T-cell (primary cell): ENCODE data around the gene SPPL2A. TPM values are rescaled to one million over a fixed set of nuclear protein-coding genes. Genes with fewer than 3 reads are reported as not detected.

Source experiments
- ATAC-seq, 4 experiments: fragments of 200-7000 bp in 3 of 4; fragments of 150-1000 bp in 1 of 4; cut with Tn5 transposase; replicated peaks in 1 of 4; 1 replicate in 3 of 4; 2 replicates in 1 of 4; pipeline ENCODE4 v1.10.0; 2021; ENCODE audit warnings: moderate library complexity in 3 of 4, mild to moderate bottlenecking in 2 of 4, moderate number of reproducible peaks in 1 of 4
- CTCF ChIA-PET, 2 donors: fragments of 300-600 bp; sonication (Branson Sonifier 250); formaldehyde crosslinking; loops; one replicate each; lab custom pipeline; 2022; ENCODE audit warnings: antibody characterized with exemption in 2 of 2; lab: Charles Lee
- POLR2A ChIA-PET, 2 donors: fragments of 300-600 bp; sonication (Branson Sonifier 250); formaldehyde crosslinking; loops; one replicate each; lab custom pipeline; 2022; ENCODE audit warnings: antibody characterized with exemption in 2 of 2; lab: Charles Lee
- DNase-seq, 35 experiments: peaks; one replicate each; pipeline versions ENCODE4 v3.0.0 to v3.0.0-alpha.2; 2013 to 2023
- H3K27ac ChIP-seq: one replicate; pipeline ENCODE4 v1.5.1; 2013; ENCODE audit warnings: low read length
- H3K27me3 ChIP-seq, 2 experiments: replicated peaks in 1 of 2; 1 replicate in 1 of 2; 2 replicates in 1 of 2; pipeline versions ENCODE4 v1.6.1 to v1.7.0; 2013; ENCODE audit warnings: low read length in 1 of 2, mixed read lengths in 1 of 2; ENCODE audit not compliant: control insufficient read depth in 2 of 2, insufficient read depth in 2 of 2; ENCODE audit errors: extremely low read depth in 1 of 2
- H3K36me3 ChIP-seq, 2 donors: 1 replicate in 1 of 2; 2 replicates in 1 of 2; pipeline versions ENCODE4 v1.6.1 to v1.7.0; 2013; ENCODE audit warnings: low read length in 1 of 2; ENCODE audit not compliant: control insufficient read depth in 2 of 2, insufficient read depth in 1 of 2; ENCODE audit errors: extremely low read depth in 1 of 2
- H3K4me1 ChIP-seq, 2 experiments: 1 replicate in 1 of 2; 2 replicates in 1 of 2; pipeline versions ENCODE4 v1.6.1 to v1.7.0; 2013; ENCODE audit warnings: low read length in 2 of 2, mixed read lengths in 1 of 2; ENCODE audit not compliant: insufficient read depth in 2 of 2, control insufficient read depth in 1 of 2; ENCODE audit errors: extremely low read depth in 1 of 2
- H3K4me3 ChIP-seq, 2 donors: 1 replicate in 1 of 2; 2 replicates in 1 of 2; pipeline versions ENCODE4 v1.5.1 to v1.7.0; 2013; ENCODE audit warnings: mild to moderate bottlenecking in 2 of 2, low read length in 1 of 2, moderate library complexity in 1 of 2; ENCODE audit not compliant: control insufficient read depth in 1 of 2; ENCODE audit errors: extremely low read depth in 1 of 2
- H3K9me3 ChIP-seq: 2 replicates; pipeline ENCODE4 v1.7.0; 2013
- H3K27ac Mint-ChIP-seq, 2 donors: one replicate each; pipeline ENCODE4 v1.8.0; 2020 to 2021; ENCODE audit warnings: mild to moderate bottlenecking in 2 of 2, mixed read lengths in 2 of 2
- H3K27me3 Mint-ChIP-seq, 2 donors: one replicate each; pipeline ENCODE4 v1.8.0; 2021 to 2022; ENCODE audit warnings: mixed read lengths in 2 of 2
- H3K36me3 Mint-ChIP-seq: one replicate; pipeline ENCODE4 v1.8.0; 2021; ENCODE audit warnings: mixed read lengths
- H3K4me1 Mint-ChIP-seq, 3 donors: one replicate each; pipeline ENCODE4 v1.8.0; 2020 to 2022; ENCODE audit warnings: mixed read lengths in 3 of 3, mild to moderate bottlenecking in 1 of 3
- H3K4me3 Mint-ChIP-seq, 3 donors: one replicate each; pipeline ENCODE4 v1.8.0; 2020 to 2022; ENCODE audit warnings: mild to moderate bottlenecking in 3 of 3, mixed read lengths in 3 of 3, moderate library complexity in 3 of 3
- H3K9me3 Mint-ChIP-seq, 3 donors: one replicate each; pipeline ENCODE4 v1.8.0; 2020 to 2022; ENCODE audit warnings: mixed read lengths in 3 of 3
- WGBS: methylation state at CpG from one replicate; pipeline ENCODE4 v1.1.5; 2013; ENCODE audit warnings: missing lambda C conversion rate; ENCODE audit not compliant: insufficient coverage; 5-methylcytosine and 5-hydroxymethylcytosine counted together
- total RNA-seq, 35 experiments: library from RNA in 6 of 35; stranded (reverse) in 6 of 35; fragments of 120-200 nt in 1 of 35; gene quantifications; one replicate each; pipeline versions ENCODE4 v1.2.1 to v1.2.4 and lab custom pipeline; 2013 to 2026

The SPPL2A gene
- total RNA-seq, 5 donors from 2014 or later (not counting 1 experiment from before 2014, with no cell fraction given): 32.2 to 56.9 (median 48.8) TPM

GRCh38 chr15:50758712-50759205, 6.7 kb downstream of the SPPL2A start:
- no peaks in the 10 kb centered on the region for H3K27me3 Mint-ChIP-seq
- H3K4me1 Mint-ChIP-seq: peaks cover 42 to 60% (median 53%) of the 10 kb centered on the region in 3 donors
- ChIA-PET CTCF (interaction anchor here in 1 of 2 donors (0.6 kb wide), 1 partner anchor 132 kb away, joined by 5 read pairs; no protein-coding TSS in a partner anchor), POLR2A (no interaction called here)
- Histone ChIP-seq H3K27ac (no peak overlapping the region), H3K4me3 (no peak overlapping the region), H3K9me3 (no peaks in the 10 kb centered on the region), H3K4me1 (peaks cover 6 to 7% of the 10 kb centered on the region in 2 experiments), H3K36me3 (peaks cover 0 to 2% of the 10 kb centered on the region in 2 donors), H3K27me3 (no peaks in the 10 kb centered on the region)
- DNase-seq (no peak), ATAC-seq (no peak)
- 100% methylated on average over 2 of the region's 4 CpGs for WGBS
- peaks cover 6% of the 10 kb centered on the region for H3K36me3 Mint-ChIP-seq
- H3K27ac Mint-ChIP-seq: no peak overlapping the region
- H3K9me3 Mint-ChIP-seq: no peaks in the 10 kb centered on the region
- no peak overlapping the region for H3K4me3 Mint-ChIP-seq

GRCh38 chr15:50753463-50753862, 12.0 kb downstream of the SPPL2A start:
- ChIA-PET CTCF (interaction anchor here (0.5 to 0.7 kb wide), 3 partner anchors 10 to 340 kb away, joined by 4 to 6 read pairs (median 4); no protein-coding TSS in a partner anchor), POLR2A (no interaction called here)
- H3K27me3 Mint-ChIP-seq: no peaks in the 10 kb centered on the region
- H3K27ac ChIP-seq: no peak overlapping the region
- H3K9me3 Mint-ChIP-seq: no peaks in the 10 kb centered on the region
- H3K36me3 ChIP-seq: peaks cover 0 to 9% of the 10 kb centered on the region in 2 donors
- H3K4me1 Mint-ChIP-seq: peaks cover 32 to 46% (median 45%) of the 10 kb centered on the region in 3 donors
- no peak overlapping the region for H3K4me3 ChIP-seq
- DNase-seq (no peak), ATAC-seq (no peak)
- H3K27me3 ChIP-seq: no peaks in the 10 kb centered on the region
- H3K9me3 ChIP-seq: no peaks in the 10 kb centered on the region
- H3K36me3 Mint-ChIP-seq: peaks cover 14% of the 10 kb centered on the region
- H3K4me3 Mint-ChIP-seq: no peak overlapping the region
- no peak overlapping the region for H3K27ac Mint-ChIP-seq
- H3K4me1 ChIP-seq: peaks cover 0 to 4% of the 10 kb centered on the region in 2 experiments
- WGBS: 100% methylated on average over 1 of the region's 1 CpG

GRCh38 chr15:50751394-50751793, 14.1 kb downstream of the SPPL2A start:
- no peak overlapping the region for H3K27ac Mint-ChIP-seq
- ATAC-seq (peak in 2 of 4 experiments; percentile 40 to 58), DNase-seq (peak in 5 of 35 experiments; percentile 8 to 64 (median 15))
- Histone ChIP-seq H3K4me1 (peaks cover 0 to 4% of the 10 kb centered on the region in 2 experiments), H3K36me3 (peaks cover 0 to 23% of the 10 kb centered on the region in 2 donors), H3K9me3 (no peaks in the 10 kb centered on the region), H3K27ac (no peak overlapping the region), H3K27me3 (no peaks in the 10 kb centered on the region), H3K4me3 (no peak overlapping the region)
- no CpG with 5 or more reads among the region's 2 CpGs for WGBS
- no peaks in the 10 kb centered on the region for H3K9me3 Mint-ChIP-seq
- peaks cover 22 to 35% (median 35%) of the 10 kb centered on the region in 3 donors for H3K4me1 Mint-ChIP-seq
- H3K4me3 Mint-ChIP-seq: no peak overlapping the region
- H3K36me3 Mint-ChIP-seq: peaks cover 22% of the 10 kb centered on the region
- no peaks in the 10 kb centered on the region for H3K27me3 Mint-ChIP-seq
- ChIA-PET CTCF (no interaction called here), POLR2A (interaction anchor here in 1 of 2 donors (0.6 to 0.9 kb wide), 2 partner anchors 13 to 15 kb away, joined by 3 read pairs; no protein-coding TSS in a partner anchor)

GRCh38 chr15:50750227-50750705, 15.2 kb downstream of the SPPL2A start:
- ATAC-seq: no peak
- CTCF ChIA-PET: interaction anchor here in 1 of 2 donors (0.6 kb wide), 1 partner anchor 47 kb away, joined by 3 read pairs; no protein-coding TSS in a partner anchor
- DNase-seq: no peak

GRCh38 chr15:50747523-50747922, 18.0 kb downstream of the SPPL2A start:
- peaks cover 6 to 18% (median 14%) of the 10 kb centered on the region in 3 donors for H3K4me1 Mint-ChIP-seq
- Histone ChIP-seq H3K4me3 (no peak overlapping the region), H3K4me1 (peaks cover 0 to 4% of the 10 kb centered on the region in 2 experiments), H3K27me3 (no peaks in the 10 kb centered on the region), H3K9me3 (no peaks in the 10 kb centered on the region), H3K27ac (no peak overlapping the region), H3K36me3 (peaks cover 8 to 31% of the 10 kb centered on the region in 2 donors)
- H3K27ac Mint-ChIP-seq: no peak overlapping the region
- ATAC-seq: no peak
- H3K4me3 Mint-ChIP-seq: no peak overlapping the region
- POLR2A ChIA-PET: no interaction called here
- WGBS: no CpG with 5 or more reads among the region's 2 CpGs
- H3K36me3 Mint-ChIP-seq: peaks cover 24% of the 10 kb centered on the region
- CTCF ChIA-PET: interaction anchor here in 1 of 2 donors (0.7 kb wide), 1 partner anchor 196 kb away, joined by 3 read pairs; no protein-coding TSS in a partner anchor
- no peak for DNase-seq
- no peaks in the 10 kb centered on the region for H3K9me3 Mint-ChIP-seq
- no peaks in the 10 kb centered on the region for H3K27me3 Mint-ChIP-seq

More at GRCh38 chr15:50750227-50750705, 15.2 kb downstream of the SPPL2A start:
- Mint-ChIP-seq H3K36me3 (peaks cover 22% of the 10 kb centered on the region), H3K27me3 (no peaks in the 10 kb centered on the region), H3K27ac (no peak overlapping the region), H3K4me3 (no peak overlapping the region), H3K9me3 (no peaks in the 10 kb centered on the region), H3K4me1 (peaks cover 22 to 33% (median 29%) of the 10 kb centered on the region in 3 donors)
- Histone ChIP-seq H3K4me3 (no peak overlapping the region), H3K36me3 (peaks cover 0 to 28% of the 10 kb centered on the region in 2 donors), H3K27ac (no peak overlapping the region), H3K9me3 (no peaks in the 10 kb centered on the region), H3K27me3 (no peaks in the 10 kb centered on the region), H3K4me1 (peaks cover 0 to 4% of the 10 kb centered on the region in 2 experiments)
- WGBS: no CpG with 5 or more reads among the region's 6 CpGs
- POLR2A ChIA-PET: interaction anchor here in 1 of 2 donors (1.6 kb wide), 1 partner anchor 11 kb away, joined by 5 read pairs; no protein-coding TSS in a partner anchor

- peaks cover 23% of the 10 kb centered on the region for H3K36me3 Mint-ChIP-seq
- H3K9me3 ChIP-seq: no peaks in the 10 kb centered on the region
- H3K9me3 Mint-ChIP-seq: no peaks in the 10 kb centered on the region
- H3K4me3 ChIP-seq: no peak overlapping the region
- ChIA-PET POLR2A (interaction anchor here in 1 of 2 donors (0.6 to 0.7 kb wide), 3 partner anchors 72 to 214 kb away, joined by 4 to 10 read pairs (median 7); no protein-coding TSS in a partner anchor), CTCF (interaction anchor here in 1 of 2 donors (0.7 kb wide), 1 partner anchor 41 kb away, joined by 4 read pairs; no protein-coding TSS in a partner anchor)
- H3K4me3 Mint-ChIP-seq: no peak overlapping the region
- DNase-seq: no peak
- no peaks in the 10 kb centered on the region for H3K4me1 ChIP-seq
- WGBS: no CpG with 5 or more reads among the region's 1 CpG
- ATAC-seq: no peak
- no peak overlapping the region for H3K27ac Mint-ChIP-seq
- H3K27me3 Mint-ChIP-seq: no peaks in the 10 kb centered on the region
- H3K27ac ChIP-seq: no peak overlapping the region
- H3K4me1 Mint-ChIP-seq: no peaks in the 10 kb centered on the region
- no peaks in the 10 kb centered on the region for H3K27me3 ChIP-seq
- peaks cover 8 to 33% of the 10 kb centered on the region in 2 donors for H3K36me3 ChIP-seq
These were observed 20.9 kb downstream of the SPPL2A start for GRCh38 chr15:50744601-50745000.
